Measurements from ENCODE around the gene RTF2.

RTF2 gene

DNA sequence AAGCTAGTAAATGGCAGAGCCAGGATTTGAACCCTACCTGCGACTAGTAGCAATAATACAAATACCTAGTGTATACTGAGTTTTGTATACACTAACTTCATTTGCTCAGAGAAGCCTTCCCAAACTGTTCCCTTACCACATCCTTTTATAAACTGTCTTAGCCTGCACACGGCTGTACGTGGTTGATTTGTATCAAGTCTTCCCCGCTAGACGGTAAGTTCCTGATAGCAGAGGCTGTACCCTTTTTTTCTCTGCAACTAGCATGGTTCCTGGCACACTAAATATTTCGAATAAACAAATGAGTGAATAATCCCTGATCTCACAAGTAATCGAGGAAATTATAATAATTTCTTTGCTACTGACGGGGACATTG is 636 bp downstream of the RTF2 start:
- in situ Hi-C loops (cut with HindIII; ENCODE audit: low pct_ligation_motif_present, low sequenced_read_pairs) = no loop called here
- no peak for DNase-seq

DNA sequence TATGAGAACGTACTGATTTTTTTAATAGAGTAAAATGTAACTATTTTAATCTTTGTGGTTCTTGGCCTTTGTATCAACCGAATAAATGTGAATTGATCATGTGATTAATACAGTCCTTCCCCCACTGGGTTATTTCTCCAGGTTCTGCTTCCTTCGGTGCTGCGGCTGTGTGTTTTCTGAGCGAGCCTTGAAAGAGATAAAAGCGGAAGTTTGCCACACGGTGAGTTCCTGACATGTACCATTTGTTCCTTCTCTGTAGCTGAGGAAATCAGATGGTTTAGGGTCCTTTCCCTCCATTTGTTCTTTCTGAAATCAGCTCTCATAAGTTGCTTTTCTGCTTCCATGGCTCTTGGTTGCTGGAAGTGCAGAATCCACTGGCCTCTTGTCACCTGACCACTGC is 15.5 kb downstream of the RTF2 start:
- H3K36me3 ChIP-seq (replicated peaks) = peaks cover 56% of the 10 kb centered on the region
- no peaks in the 10 kb centered on the region for H3K27me3 ChIP-seq (replicated peaks)
- no peak overlapping the region for H3K4me3 ChIP-seq (ENCODE audit: low read depth, low read length)
- TF ChIP-seq, protein P1, sequence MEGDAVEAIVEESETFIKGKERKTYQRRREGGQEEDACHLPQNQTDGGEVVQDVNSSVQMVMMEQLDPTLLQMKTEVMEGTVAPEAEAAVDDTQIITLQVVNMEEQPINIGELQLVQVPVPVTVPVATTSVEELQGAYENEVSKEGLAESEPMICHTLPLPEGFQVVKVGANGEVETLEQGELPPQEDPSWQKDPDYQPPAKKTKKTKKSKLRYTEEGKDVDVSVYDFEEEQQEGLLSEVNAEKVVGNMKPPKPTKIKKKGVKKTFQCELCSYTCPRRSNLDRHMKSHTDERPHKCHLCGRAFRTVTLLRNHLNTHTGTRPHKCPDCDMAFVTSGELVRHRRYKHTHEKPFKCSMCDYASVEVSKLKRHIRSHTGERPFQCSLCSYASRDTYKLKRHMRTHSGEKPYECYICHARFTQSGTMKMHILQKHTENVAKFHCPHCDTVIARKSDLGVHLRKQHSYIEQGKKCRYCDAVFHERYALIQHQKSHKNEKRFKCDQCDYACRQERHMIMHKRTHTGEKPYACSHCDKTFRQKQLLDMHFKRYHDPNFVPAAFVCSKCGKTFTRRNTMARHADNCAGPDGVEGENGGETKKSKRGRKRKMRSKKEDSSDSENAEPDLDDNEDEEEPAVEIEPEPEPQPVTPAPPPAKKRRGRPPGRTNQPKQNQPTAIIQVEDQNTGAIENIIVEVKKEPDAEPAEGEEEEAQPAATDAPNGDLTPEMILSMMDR (IDR thresholded peaks at IDR 0.05; ENCODE audit: low read depth, low read length, missing control alignments) = no peak
- in situ Hi-C loops (cut with HindIII; ENCODE audit: low pct_ligation_motif_present, low sequenced_read_pairs) = no loop called here
- H3K27ac ChIP-seq = no peak overlapping the region
- no peak for DNase-seq

More for the DNA sequence above, 636 bp downstream of the RTF2 start:
- peak overlapping the region; percentile 90 for H3K4me3 ChIP-seq (ENCODE audit: low read depth, low read length)
- H3K27me3 ChIP-seq (replicated peaks) = no peaks in the 10 kb centered on the region
- peak overlapping the region; percentile 76 for H3K27ac ChIP-seq
- TF ChIP-seq, protein P1 (IDR thresholded peaks at IDR 0.05; ENCODE audit: low read depth, low read length, missing control alignments) = no peak
- H3K36me3 ChIP-seq (replicated peaks) = peaks cover 10% of the 10 kb centered on the region

DNA sequence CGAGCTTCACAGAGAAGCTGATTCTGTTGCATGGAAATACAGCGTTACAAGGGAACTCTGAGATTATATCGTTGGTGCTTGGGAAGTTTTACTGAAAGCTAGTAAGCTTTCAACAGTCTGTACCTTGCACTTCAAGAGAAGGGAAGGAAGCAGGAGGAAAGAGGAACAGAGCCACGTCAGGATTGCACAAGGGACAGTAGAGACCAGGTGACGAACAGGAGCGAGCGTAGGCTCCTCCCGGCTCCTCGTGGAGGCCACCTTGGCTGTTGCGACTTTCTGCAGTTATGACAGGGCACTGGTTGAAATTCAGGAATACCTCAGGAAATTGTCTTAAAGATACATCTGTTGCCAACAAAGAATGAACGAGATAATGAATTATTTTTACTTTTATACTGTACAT is 18.8 kb downstream of the RTF2 start:
- no peak overlapping the region for H3K27ac ChIP-seq
- H3K4me3 ChIP-seq (ENCODE audit: low read depth, low read length) = no peak overlapping the region
- in situ Hi-C loops (cut with HindIII; ENCODE audit: low pct_ligation_motif_present, low sequenced_read_pairs) = no loop called here
- H3K36me3 ChIP-seq (replicated peaks) = peaks cover 43% of the 10 kb centered on the region
- H3K27me3 ChIP-seq (replicated peaks) = no peaks in the 10 kb centered on the region
- TF ChIP-seq, protein P1 (IDR thresholded peaks at IDR 0.05; ENCODE audit: low read depth, low read length, missing control alignments) = no peak
- DNase-seq = no peak

DNA sequence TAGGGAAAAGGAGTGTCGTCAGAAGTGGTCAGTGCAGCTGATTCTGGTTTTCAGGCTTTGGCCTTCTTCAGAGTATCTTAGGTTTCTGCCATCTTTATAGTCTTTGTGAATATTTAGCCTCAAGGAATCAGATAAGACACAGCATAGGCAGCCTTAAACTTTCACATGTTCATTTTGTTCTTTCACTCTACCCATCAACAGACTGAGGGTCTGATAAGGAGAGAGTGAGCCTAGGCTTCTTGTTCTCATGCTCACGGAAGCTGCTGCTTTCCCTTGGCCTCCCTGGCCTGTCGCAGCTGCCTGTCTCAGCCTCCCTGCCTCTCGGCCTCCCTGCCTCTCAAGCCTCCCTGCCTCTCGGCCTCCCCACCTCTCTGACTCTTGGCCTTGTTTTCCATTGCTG is 20.1 kb downstream of the RTF2 start:
- in situ Hi-C loops (cut with HindIII; ENCODE audit: low pct_ligation_motif_present, low sequenced_read_pairs) = no loop called here
- Histone ChIP-seq H3K27ac (no peak overlapping the region), H3K4me3 (ENCODE audit: low read depth, low read length) (no peak overlapping the region), H3K27me3 (replicated peaks) (no peaks in the 10 kb centered on the region), H3K36me3 (replicated peaks) (peaks cover 44% of the 10 kb centered on the region)
- TF ChIP-seq, protein P1 (IDR thresholded peaks at IDR 0.05; ENCODE audit: low read depth, low read length, missing control alignments) = no peak
- no peak for DNase-seq

DNA sequence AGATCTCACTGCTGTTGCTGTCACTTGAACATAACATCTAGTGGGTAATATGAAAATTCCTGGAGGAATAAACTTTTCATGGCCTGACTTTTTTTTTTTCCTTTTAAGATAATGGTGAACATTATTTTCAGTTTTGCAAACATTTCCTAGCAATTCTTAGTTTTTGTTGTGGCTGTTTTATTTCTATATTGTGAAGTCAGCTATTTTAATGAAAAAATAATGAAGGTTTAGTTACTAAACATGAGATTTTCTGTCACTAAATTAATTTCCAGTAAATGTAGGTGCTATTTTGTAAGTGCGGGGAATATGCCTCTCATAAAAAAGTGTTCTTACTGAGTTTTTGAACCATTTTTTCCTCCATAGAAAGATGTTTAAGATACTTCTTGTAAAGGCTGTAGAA is 32.7 kb downstream of the RTF2 start:
- H3K27me3 ChIP-seq (replicated peaks) = no peaks in the 10 kb centered on the region
- H3K27ac ChIP-seq = no peak overlapping the region
- in situ Hi-C loops (cut with HindIII; ENCODE audit: low pct_ligation_motif_present, low sequenced_read_pairs) = no loop called here
- DNase-seq = no peak
- TF ChIP-seq, protein P1 (IDR thresholded peaks at IDR 0.05; ENCODE audit: low read depth, low read length, missing control alignments) = no peak
- no peaks in the 10 kb centered on the region for H3K36me3 ChIP-seq (replicated peaks)
- H3K4me3 ChIP-seq (ENCODE audit: low read depth, low read length) = no peak overlapping the region

DNA sequence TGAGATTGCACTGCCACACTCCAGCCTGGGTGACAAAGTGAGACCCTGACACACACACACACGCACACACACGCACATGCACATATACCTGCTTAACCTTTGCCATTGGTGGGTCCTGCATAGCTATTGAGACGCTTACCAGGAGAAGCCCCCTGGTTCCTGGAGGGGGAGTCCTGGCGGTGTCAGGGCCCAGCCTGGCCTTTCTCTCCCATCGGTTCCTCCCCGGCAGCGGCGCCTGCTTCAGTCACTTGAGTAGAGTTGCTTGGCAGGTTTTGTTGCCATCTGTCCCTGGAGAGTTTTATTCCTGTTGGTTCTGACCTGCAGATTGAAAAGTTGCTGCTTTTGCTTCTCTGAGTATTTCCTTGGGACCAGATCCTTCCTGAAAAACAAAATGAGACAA is 35.5 kb downstream of the RTF2 start:
- H3K27me3 ChIP-seq (replicated peaks) = no peaks in the 10 kb centered on the region
- H3K4me3 ChIP-seq (ENCODE audit: low read depth, low read length) = no peak overlapping the region
- H3K27ac ChIP-seq = no peak overlapping the region
- in situ Hi-C loops (cut with HindIII; ENCODE audit: low pct_ligation_motif_present, low sequenced_read_pairs) = no loop called here
- H3K36me3 ChIP-seq (replicated peaks) = no peaks in the 10 kb centered on the region
- DNase-seq = no peak
- TF ChIP-seq, protein P1 (IDR thresholded peaks at IDR 0.05; ENCODE audit: low read depth, low read length, missing control alignments) = no peak

Data from brain microvascular endothelial cell (primary cell).